ENCODE measurements around the gene RPA4. TPM values are rescaled to one million over a fixed set of nuclear protein-coding genes. Genes with fewer than 3 reads are reported as not detected.
A peak's percentile ranks its signal among the peaks of the same experiment; 100 is the strongest.
"Not testable (repeated sequence)": the region's sequence is repeated elsewhere in the genome, so short reads cannot be mapped to it uniquely, and the experiment has no call there.

RPA4 gene, protein sequence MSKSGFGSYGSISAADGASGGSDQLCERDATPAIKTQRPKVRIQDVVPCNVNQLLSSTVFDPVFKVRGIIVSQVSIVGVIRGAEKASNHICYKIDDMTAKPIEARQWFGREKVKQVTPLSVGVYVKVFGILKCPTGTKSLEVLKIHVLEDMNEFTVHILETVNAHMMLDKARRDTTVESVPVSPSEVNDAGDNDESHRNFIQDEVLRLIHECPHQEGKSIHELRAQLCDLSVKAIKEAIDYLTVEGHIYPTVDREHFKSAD
- total RNA-seq (2014; rRNA removed; shearing (Covaris generic)) = 0.28 and 0.30 TPM in 2 replicates

DNA sequence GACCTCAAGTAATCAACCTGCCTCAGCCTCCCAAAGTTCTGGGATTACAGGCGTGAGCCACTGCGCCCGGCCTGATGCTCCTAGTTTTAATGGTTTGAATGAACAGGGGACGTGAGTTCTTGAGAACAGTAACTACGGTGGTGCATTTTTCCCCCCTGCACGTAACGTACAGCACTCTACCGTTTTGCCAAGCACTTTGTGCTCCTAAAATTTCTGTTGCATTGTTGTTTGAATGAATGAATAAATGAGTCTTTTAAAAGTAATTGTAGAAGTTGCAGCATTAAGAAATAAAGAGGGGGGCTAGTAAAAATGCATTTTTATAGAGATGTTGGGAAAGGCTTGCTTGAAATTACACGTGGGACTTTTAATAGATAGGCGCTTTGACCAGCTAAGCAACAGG is at the start of gene RPA4:
Gene RPA4, plus strand, starts transcription at position 301 of the 400 bp plus-strand sequence. CDS start 403 bp downstream, outside the sequence.
- H3K4me3 ChIP-seq (ENCODE audit: insufficient read depth, low read depth, low read length) = no peak within 1 kb of the TSS
- no peaks in the 10 kb centered on the region for H3K27me3 ChIP-seq (ENCODE audit: control insufficient read depth, insufficient read depth, low read length)
- H3K36me3 ChIP-seq (replicated peaks; ENCODE audit: control insufficient read depth, insufficient read depth, low read length) = no peaks in the 10 kb centered on the region
- DNase-seq = no peak

DNA sequence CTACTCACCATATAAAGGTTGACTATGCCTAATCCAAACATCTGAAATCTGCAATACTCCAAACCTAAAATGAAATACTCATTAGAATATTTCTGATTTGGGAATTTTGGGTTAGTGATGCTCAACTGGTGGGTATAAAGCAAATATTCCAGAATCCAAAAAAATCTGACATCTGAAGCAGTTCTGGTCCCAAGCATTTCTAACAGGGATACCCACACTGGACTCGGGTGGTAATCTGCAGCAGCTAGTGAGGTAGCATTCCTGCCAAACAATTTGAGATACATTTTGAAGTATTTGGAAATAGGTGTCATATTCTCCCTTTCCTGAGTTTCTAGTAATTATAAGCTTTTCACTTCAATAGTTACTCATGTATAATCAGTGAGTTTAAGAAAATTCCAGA is 49.6 kb upstream of the RPA4 start:
- no peak for DNase-seq
- H3K36me3 ChIP-seq (replicated peaks; ENCODE audit: control insufficient read depth, insufficient read depth, low read length) = no peaks in the 10 kb centered on the region
- no peak overlapping the region for H3K4me3 ChIP-seq (ENCODE audit: insufficient read depth, low read depth, low read length)
- no peaks in the 10 kb centered on the region for H3K27me3 ChIP-seq (ENCODE audit: control insufficient read depth, insufficient read depth, low read length)

DNA sequence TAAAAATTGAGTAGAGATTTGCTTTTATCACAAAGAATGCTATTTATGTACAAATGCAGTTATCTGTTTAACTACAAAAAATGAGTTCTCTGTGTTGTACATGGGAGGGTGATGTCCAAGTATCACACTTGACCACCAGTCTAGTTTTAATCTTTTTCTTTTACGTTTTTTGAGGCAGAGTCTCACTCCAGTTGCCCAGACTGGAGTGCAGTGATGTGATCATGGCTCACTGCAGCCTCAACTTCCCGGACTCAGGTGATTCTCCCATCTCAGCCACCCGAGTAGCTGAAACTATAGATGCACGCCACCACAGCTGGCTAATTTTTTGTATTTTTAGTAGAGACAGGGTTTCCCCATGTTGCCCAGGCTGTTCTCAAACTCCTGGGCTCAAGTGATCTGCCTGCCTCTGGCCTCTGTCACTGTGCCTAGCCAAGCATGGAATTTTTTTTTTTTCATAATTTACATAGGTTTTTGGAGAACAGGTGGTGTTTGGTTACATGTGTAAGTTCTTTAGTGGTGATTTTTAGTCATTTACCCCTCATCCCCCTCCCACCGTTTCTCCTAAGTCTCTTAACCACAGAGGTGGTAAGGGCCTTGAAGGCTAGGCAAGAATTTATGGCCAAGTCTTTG is 47.9 kb upstream of the RPA4 start:
- Histone ChIP-seq H3K27me3 (ENCODE audit: control insufficient read depth, insufficient read depth, low read length) (no peaks in the 10 kb centered on the region), H3K36me3 (replicated peaks; ENCODE audit: control insufficient read depth, insufficient read depth, low read length) (no peaks in the 10 kb centered on the region), H3K4me3 (ENCODE audit: insufficient read depth, low read depth, low read length) (no peak overlapping the region)
- no peak for DNase-seq

DNA sequence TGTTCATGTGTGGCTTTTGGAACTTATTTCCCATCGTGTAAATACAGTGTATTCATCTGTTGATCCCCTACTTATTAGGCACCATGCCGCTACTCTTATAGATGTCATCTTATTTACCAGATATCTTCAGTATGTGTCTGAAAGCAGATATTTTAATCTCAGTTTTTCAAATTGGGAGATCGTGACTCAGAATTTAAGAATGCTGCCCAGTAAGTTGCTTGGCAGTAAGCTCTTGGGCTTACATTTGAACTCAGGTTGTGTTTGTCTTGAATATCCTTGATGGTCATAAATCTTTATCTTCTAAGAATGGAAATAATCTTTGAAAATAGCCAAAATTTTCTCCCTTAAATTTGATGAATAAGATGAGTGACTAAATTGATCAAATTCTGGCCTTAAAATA is 45.9 kb upstream of the RPA4 start:
- no peaks in the 10 kb centered on the region for H3K27me3 ChIP-seq (ENCODE audit: control insufficient read depth, insufficient read depth, low read length)
- no peak overlapping the region for H3K4me3 ChIP-seq (ENCODE audit: insufficient read depth, low read depth, low read length)
- no peaks in the 10 kb centered on the region for H3K36me3 ChIP-seq (replicated peaks; ENCODE audit: control insufficient read depth, insufficient read depth, low read length)
- no peak for DNase-seq

DNA sequence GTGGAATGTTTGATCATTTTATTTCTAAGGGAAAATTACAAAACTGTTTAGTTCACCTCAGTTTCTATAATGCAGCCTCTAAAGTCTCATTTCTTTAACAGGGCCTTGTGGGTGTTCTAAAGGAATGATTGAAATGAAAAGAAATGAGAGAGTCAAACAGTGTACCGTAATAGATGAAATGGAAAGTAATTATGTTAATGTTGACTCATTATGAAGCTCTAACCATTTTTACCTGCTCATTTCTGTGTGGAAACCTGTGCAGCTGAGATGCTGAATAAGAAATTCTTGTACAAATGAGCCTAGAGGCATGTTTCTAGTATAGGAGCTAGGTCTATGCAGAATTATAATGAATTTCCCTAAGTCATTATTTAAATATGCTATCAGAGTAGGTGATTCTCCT is 45.2 kb upstream of the RPA4 start:
- no peak overlapping the region for H3K4me3 ChIP-seq (ENCODE audit: insufficient read depth, low read depth, low read length)
- no peaks in the 10 kb centered on the region for H3K27me3 ChIP-seq (ENCODE audit: control insufficient read depth, insufficient read depth, low read length)
- DNase-seq = no peak
- H3K36me3 ChIP-seq (replicated peaks; ENCODE audit: control insufficient read depth, insufficient read depth, low read length) = no peaks in the 10 kb centered on the region

DNA sequence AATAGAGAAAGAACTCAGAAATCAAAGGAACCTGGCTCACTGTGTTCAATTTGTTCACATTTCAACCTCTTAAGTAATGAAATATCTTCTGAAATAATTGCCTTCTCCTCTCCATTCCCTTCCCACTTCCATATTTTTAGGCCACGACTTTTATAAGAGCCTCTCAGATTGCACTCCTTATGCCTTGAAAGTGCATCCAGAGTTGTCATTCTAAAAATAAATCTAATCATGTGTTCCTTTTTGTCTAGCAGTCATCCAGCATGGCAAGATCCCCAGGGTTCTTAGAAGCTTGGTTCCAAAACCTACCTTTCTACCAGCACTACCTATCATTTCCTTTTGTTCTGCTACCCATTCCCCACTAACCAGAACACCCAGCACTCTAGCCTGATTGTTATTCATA is 42.4 kb upstream of the RPA4 start:
- no peaks in the 10 kb centered on the region for H3K36me3 ChIP-seq (replicated peaks; ENCODE audit: control insufficient read depth, insufficient read depth, low read length)
- H3K27me3 ChIP-seq (ENCODE audit: control insufficient read depth, insufficient read depth, low read length) = no peaks in the 10 kb centered on the region
- no peak overlapping the region for H3K4me3 ChIP-seq (ENCODE audit: insufficient read depth, low read depth, low read length)
- DNase-seq = no peak

DNA sequence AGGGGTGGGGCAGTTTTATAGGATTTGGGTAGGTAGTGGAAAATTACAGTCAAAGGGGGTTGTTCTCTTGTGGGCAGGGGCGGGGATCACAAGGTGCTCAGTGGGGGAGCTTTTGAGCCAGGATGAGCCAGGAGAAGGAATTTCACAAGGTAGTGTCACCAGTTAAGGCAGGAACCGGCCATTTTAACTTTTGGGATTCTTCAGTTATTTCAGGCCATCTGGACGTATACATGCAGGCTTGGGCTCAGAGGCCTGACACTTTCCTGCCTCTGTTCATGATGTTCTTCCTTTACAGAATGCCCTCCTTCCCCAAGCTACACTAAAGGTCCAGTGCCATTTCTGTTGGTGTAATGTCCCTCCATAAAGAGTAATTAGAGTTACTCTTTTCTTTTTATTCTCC is 41.8 kb upstream of the RPA4 start:
- H3K27me3 ChIP-seq (ENCODE audit: control insufficient read depth, insufficient read depth, low read length); H3K4me3 ChIP-seq (ENCODE audit: insufficient read depth, low read depth, low read length); DNase-seq; H3K36me3 ChIP-seq (replicated peaks; ENCODE audit: control insufficient read depth, insufficient read depth, low read length): not testable (repeated sequence)

DNA sequence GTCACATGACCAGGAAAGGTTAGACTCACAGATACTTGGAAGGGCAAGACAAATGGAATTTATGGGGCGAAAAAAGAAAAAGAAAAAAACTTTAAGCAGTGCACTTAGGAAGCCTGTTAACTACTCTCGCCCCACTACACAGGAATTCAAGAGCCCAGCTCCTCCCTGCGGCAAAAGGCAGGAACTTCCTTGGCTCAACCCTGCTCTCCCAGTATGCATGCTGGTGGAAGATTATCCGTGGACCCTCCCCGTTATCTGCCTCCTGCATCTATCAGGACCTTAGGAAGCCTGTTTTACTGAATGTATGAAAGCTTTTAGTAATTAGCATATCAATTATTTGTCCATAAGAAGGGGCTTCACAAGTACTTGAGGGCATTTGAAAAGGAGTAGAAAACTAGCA is 40.1 kb upstream of the RPA4 start:
- Histone ChIP-seq H3K36me3 (replicated peaks; ENCODE audit: control insufficient read depth, insufficient read depth, low read length) (no peaks in the 10 kb centered on the region), H3K4me3 (ENCODE audit: insufficient read depth, low read depth, low read length) (no peak overlapping the region), H3K27me3 (ENCODE audit: control insufficient read depth, insufficient read depth, low read length) (no peaks in the 10 kb centered on the region)
- peak; percentile 48 for DNase-seq

DNA sequence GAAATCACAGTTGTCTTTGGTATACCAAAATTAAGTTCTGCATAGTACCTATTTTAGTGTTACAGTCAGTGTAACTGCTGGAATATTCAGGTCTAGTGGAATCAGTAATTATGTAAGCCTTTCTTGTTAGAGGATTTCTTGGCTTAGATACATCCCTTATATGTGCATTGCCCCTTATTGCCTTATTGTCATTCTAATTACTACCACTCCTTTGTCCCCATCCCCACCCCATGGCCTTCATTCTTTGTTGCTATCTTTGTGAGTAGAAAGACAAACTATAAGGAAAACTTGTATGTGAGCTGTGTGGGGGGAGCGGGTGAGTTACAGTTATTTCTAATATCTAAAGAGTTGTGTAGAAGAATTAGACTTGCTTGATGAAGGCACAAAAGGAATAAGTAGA is 36.9 kb upstream of the RPA4 start:
- peak; percentile 16 for DNase-seq
- H3K4me3 ChIP-seq (ENCODE audit: insufficient read depth, low read depth, low read length) = no peak overlapping the region
- H3K27me3 ChIP-seq (ENCODE audit: control insufficient read depth, insufficient read depth, low read length) = no peaks in the 10 kb centered on the region
- H3K36me3 ChIP-seq (replicated peaks; ENCODE audit: control insufficient read depth, insufficient read depth, low read length) = no peaks in the 10 kb centered on the region

DNA sequence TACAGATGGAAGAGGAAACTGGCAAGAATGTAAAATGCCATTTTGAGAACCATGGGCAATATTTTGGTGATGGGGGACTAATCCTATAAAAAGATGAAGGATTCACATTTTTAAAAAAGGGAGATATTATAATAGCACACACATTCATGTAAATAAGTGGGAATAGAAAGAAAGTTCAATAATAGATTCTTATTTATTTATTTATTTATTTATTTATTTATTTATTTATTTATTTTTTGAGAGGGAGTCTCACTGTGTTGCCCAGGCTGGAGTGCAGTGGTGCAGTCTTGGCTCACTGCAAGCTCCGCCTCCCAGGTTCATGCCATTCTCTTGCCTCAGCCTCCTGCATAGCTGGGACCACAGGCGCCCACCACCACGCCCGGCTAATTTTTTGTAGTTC is 24.3 kb upstream of the RPA4 start:
- DNase-seq; H3K4me3 ChIP-seq (ENCODE audit: insufficient read depth, low read depth, low read length); H3K36me3 ChIP-seq (replicated peaks; ENCODE audit: control insufficient read depth, insufficient read depth, low read length); H3K27me3 ChIP-seq (ENCODE audit: control insufficient read depth, insufficient read depth, low read length): not testable (repeated sequence)

DNA sequence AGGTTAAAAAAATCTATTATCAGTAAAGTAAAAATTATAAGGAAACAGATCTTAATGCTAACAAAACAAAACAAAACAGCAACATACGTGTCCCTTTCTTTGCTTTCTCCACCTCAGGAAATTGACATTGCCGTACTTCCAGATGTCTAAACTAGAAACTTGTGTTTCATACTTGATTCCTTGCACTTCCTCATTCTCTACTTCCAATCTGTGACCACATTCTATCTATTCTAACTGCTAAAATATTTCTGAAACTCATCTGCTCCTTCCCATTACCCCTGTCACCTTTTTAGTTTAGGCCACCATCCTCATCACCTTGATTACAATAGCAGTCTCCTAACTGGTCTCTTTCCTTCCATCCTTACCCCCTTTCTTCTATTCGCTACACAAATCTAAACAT is 22.5 kb upstream of the RPA4 start:
- Histone ChIP-seq H3K27me3 (ENCODE audit: control insufficient read depth, insufficient read depth, low read length) (no peaks in the 10 kb centered on the region), H3K4me3 (ENCODE audit: insufficient read depth, low read depth, low read length) (no peak overlapping the region), H3K36me3 (replicated peaks; ENCODE audit: control insufficient read depth, insufficient read depth, low read length) (no peaks in the 10 kb centered on the region)
- DNase-seq = no peak

DNA sequence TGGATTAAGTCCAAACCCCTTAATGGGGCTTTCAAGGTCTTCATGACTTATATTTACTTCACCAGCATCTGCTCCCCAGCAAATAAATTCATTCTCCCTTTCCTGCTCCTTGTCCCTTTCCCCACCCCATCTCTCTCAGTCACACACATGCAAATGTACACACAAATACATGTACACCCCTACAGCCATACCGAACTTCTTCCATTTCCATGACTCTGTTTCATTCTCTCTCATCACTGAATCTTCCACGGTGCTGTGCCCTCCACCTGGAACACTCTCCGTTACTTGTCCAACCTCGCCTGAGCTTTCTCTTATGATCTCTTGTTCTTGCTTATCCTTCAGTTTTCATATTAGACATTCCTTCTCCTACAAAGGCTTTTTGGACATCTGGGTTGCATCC is 22.0 kb upstream of the RPA4 start:
- Histone ChIP-seq H3K4me3 (ENCODE audit: insufficient read depth, low read depth, low read length) (no peak overlapping the region), H3K36me3 (replicated peaks; ENCODE audit: control insufficient read depth, insufficient read depth, low read length) (no peaks in the 10 kb centered on the region), H3K27me3 (ENCODE audit: control insufficient read depth, insufficient read depth, low read length) (no peaks in the 10 kb centered on the region)
- no peak for DNase-seq

DNA sequence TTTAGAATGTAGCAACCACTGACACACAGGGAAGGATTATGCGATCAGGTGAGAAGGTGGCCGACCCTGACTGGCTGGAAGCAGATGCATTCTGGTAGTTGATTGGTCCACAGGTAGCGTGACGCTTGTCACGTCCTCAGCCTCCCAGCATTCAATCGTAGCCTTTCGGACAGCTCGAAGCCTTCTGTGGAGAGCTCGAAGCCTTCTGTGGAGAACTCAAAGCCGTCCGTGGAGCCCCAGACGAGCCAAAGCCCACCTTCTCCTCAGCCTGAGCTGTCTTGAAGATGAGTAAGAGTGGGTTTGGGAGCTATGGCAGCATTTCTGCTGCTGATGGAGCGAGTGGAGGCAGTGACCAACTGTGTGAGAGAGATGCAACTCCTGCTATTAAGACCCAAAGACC is 319 bp downstream of the RPA4 start:
- no peak for DNase-seq
- H3K36me3 ChIP-seq (replicated peaks; ENCODE audit: control insufficient read depth, insufficient read depth, low read length) = no peaks in the 10 kb centered on the region
- H3K27me3 ChIP-seq (ENCODE audit: control insufficient read depth, insufficient read depth, low read length) = no peaks in the 10 kb centered on the region
- H3K4me3 ChIP-seq (ENCODE audit: insufficient read depth, low read depth, low read length) = no peak overlapping the region

DNA sequence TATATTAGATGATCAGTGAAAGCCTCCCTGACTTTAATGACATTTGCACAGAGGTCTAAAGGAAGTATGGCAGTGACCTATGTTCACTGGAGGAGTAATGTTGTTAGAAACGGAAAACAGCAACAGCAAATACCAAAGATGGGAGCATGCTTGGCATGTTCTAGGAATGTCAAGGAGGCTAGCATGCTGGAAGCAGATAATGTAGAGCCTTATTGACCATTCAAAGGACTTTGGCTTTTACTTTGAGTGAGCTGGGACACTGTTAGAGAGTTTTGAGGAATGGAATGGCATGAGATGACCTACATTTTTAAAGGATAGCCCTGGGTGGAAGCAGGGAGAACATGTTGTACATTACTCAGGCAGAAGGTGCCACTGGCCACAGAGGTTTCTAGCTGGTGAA is 6.0 kb downstream of the RPA4 start:
- DNase-seq = no peak

DNA sequence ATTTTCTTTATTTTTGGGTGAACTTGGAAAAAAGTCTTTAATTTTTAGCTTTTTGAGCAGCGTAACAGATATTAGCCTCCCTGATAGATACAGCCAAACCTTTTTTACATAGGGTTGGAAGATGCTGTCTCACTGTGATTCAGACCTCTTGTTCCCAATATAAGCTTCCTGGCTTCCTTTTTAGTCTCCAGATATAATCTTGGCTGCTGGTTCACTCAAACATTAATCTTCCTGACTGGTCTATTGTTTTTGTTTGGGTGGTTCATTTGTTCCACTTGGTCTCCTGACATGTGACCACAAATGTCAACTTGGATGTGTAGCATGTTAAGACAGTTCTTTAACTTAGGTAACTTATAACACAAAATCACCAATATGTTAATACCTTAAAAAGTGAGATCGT is 23.0 kb downstream of the RPA4 start:
- Histone ChIP-seq H3K36me3 (replicated peaks; ENCODE audit: control insufficient read depth, insufficient read depth, low read length) (no peaks in the 10 kb centered on the region), H3K4me3 (ENCODE audit: insufficient read depth, low read depth, low read length) (no peak overlapping the region), H3K27me3 (ENCODE audit: control insufficient read depth, insufficient read depth, low read length) (no peaks in the 10 kb centered on the region)
- DNase-seq = no peak

More for the DNA sequence above, 6.0 kb downstream of the RPA4 start:
- Histone ChIP-seq H3K4me3 (ENCODE audit: insufficient read depth, low read depth, low read length) (no peak overlapping the region), H3K27me3 (ENCODE audit: control insufficient read depth, insufficient read depth, low read length) (no peaks in the 10 kb centered on the region), H3K36me3 (replicated peaks; ENCODE audit: control insufficient read depth, insufficient read depth, low read length) (no peaks in the 10 kb centered on the region)

Measured in H7 (cell line).